DND-41 (cell line): ENCODE results near the gene CACNB2.

Source experiments
- EZH2 ChIP-seq: IDR thresholded peaks from 3 replicates; pipeline ENCODE4 v1.6.1; 2012; ENCODE audit warnings: borderline replicate concordance, low read depth, mild to moderate bottlenecking, moderate library complexity, low read length, inconsistent platforms; ENCODE audit not compliant: severe bottlenecking
- TF ChIP-seq, protein P1 (sequence below): IDR thresholded peaks from 2 replicates; pipeline ENCODE4 v1.5.1; 2012; ENCODE audit warnings: borderline replicate concordance, low read length, moderate library complexity, mild to moderate bottlenecking; ENCODE audit not compliant: poor library complexity, severe bottlenecking; ENCODE audit errors: extremely low read depth

DNA sequence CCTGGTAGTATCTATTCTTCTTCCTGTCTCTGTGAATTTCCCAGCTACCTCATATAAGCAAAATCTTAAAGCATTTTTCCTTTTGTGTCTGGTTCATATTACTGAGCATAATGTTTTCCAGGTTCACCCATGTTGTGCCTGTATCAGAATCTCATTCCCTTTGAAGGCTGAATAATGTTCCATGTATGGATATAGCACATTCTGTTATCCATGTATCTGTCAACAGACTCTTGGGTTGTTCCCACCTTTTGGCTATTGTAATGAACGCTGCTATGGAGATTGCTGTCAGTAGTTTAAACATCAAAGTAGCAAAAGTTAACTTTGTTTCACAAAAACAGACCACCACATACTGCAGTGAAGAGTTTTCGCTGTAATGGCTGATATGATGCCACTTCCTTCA lies 411.2 kb downstream of the CACNB2 start:
- no peak for TF ChIP-seq EZH2
- TF ChIP-seq, protein P1, sequence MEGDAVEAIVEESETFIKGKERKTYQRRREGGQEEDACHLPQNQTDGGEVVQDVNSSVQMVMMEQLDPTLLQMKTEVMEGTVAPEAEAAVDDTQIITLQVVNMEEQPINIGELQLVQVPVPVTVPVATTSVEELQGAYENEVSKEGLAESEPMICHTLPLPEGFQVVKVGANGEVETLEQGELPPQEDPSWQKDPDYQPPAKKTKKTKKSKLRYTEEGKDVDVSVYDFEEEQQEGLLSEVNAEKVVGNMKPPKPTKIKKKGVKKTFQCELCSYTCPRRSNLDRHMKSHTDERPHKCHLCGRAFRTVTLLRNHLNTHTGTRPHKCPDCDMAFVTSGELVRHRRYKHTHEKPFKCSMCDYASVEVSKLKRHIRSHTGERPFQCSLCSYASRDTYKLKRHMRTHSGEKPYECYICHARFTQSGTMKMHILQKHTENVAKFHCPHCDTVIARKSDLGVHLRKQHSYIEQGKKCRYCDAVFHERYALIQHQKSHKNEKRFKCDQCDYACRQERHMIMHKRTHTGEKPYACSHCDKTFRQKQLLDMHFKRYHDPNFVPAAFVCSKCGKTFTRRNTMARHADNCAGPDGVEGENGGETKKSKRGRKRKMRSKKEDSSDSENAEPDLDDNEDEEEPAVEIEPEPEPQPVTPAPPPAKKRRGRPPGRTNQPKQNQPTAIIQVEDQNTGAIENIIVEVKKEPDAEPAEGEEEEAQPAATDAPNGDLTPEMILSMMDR: no peak
